Trophoblast cell (in vitro differentiated cells and primary cell): ENCODE measurements around the gene TESK2.
"Not testable (repeated sequence)": the region's sequence is repeated elsewhere in the genome, so short reads cannot be mapped to it uniquely, and the experiment has no call there.

Experiments
- DNase-seq, 2 donors: peaks; one replicate each; pipeline ENCODE4 v3.0.0-alpha.2; 2016
- H2AFZ ChIP-seq: 2 replicates; pipeline ENCODE4 v1.6.1; 2013; ENCODE audit warnings: low read length, moderate library complexity, mild to moderate bottlenecking; ENCODE audit not compliant: insufficient read depth, poor library complexity
- H2AK5ac ChIP-seq: 2 replicates; pipeline ENCODE4 v1.6.1; 2013; ENCODE audit warnings: mild to moderate bottlenecking, low read length
- H2BK120ac ChIP-seq: 2 replicates; pipeline ENCODE4 v1.6.1; 2013; ENCODE audit warnings: low read length, mild to moderate bottlenecking, moderate library complexity; ENCODE audit not compliant: insufficient read depth, poor library complexity
- H2BK12ac ChIP-seq: 2 replicates; pipeline ENCODE4 v1.6.1; 2013; ENCODE audit warnings: mild to moderate bottlenecking, low read length, moderate library complexity
- H2BK5ac ChIP-seq: 2 replicates; pipeline ENCODE4 v1.6.1; 2013; ENCODE audit warnings: low read length, low read depth, moderate library complexity, mild to moderate bottlenecking; ENCODE audit not compliant: poor library complexity
- H3K14ac ChIP-seq: 2 replicates; pipeline ENCODE4 v1.6.1; 2013; ENCODE audit warnings: mild to moderate bottlenecking, low read length
- H3K18ac ChIP-seq: 2 replicates; pipeline ENCODE4 v1.6.1; 2013; ENCODE audit warnings: mild to moderate bottlenecking, low read length
- H3K23ac ChIP-seq: 2 replicates; pipeline ENCODE4 v1.6.1; 2013; ENCODE audit warnings: low read length
- H3K27ac ChIP-seq: 2 replicates; pipeline ENCODE4 v1.5.1; 2013; ENCODE audit warnings: low read depth, mild to moderate bottlenecking, inconsistent platforms, low read length, moderate library complexity
- H3K27me3 ChIP-seq: 2 replicates; pipeline ENCODE4 v1.6.1; 2013; ENCODE audit warnings: inconsistent platforms, mild to moderate bottlenecking, low read length, moderate library complexity; ENCODE audit not compliant: insufficient read depth
- H3K36me3 ChIP-seq, 2 experiments: 1 replicate in 1 of 2; 2 replicates in 1 of 2; pipeline ENCODE4 v1.6.1; 2013; ENCODE audit warnings: low read length in 2 of 2, mild to moderate bottlenecking in 2 of 2, moderate library complexity in 1 of 2; ENCODE audit not compliant: insufficient read depth in 2 of 2, control insufficient read depth in 1 of 2
- H3K4ac ChIP-seq: 2 replicates; pipeline ENCODE4 v1.6.1; 2013; ENCODE audit warnings: low read depth, mild to moderate bottlenecking, low read length, moderate library complexity
- H3K4me1 ChIP-seq, 2 experiments: 1 replicate in 1 of 2; 2 replicates in 1 of 2; pipeline ENCODE4 v1.6.1; 2013; ENCODE audit warnings: low read length in 2 of 2, mild to moderate bottlenecking in 2 of 2, moderate library complexity in 1 of 2; ENCODE audit not compliant: insufficient read depth in 2 of 2, control insufficient read depth in 1 of 2
- H3K4me2 ChIP-seq: 2 replicates; pipeline ENCODE4 v1.6.1; 2013; ENCODE audit warnings: inconsistent platforms, mild to moderate bottlenecking, low read length, moderate library complexity
- H3K4me3 ChIP-seq: 2 replicates; pipeline ENCODE4 v1.5.1; 2013; ENCODE audit warnings: mild to moderate bottlenecking, low read depth, low read length, inconsistent platforms
- H3K79me1 ChIP-seq: one replicate; pipeline ENCODE4 v1.6.1; 2013; ENCODE audit warnings: low read length
- H3K79me2 ChIP-seq: 2 replicates; pipeline ENCODE4 v1.6.1; 2013; ENCODE audit warnings: low read length, mild to moderate bottlenecking; ENCODE audit not compliant: control insufficient read depth, insufficient read depth, poor library complexity
- H3K9ac ChIP-seq: 2 replicates; pipeline ENCODE4 v1.6.1; 2013; ENCODE audit warnings: mild to moderate bottlenecking, low read length
- H3K9me3 ChIP-seq: 2 replicates; pipeline ENCODE4 v1.6.1; 2013; ENCODE audit warnings: low read depth, mild to moderate bottlenecking, control low read depth, inconsistent platforms, low read length; ENCODE audit not compliant: insufficient read depth
- H4K12ac ChIP-seq: 2 replicates; pipeline ENCODE4 v1.6.1; 2013; ENCODE audit warnings: low read depth, mild to moderate bottlenecking, low read length, moderate library complexity
- H4K8ac ChIP-seq: 2 replicates; pipeline ENCODE4 v1.6.1; 2013; ENCODE audit warnings: low read depth, mild to moderate bottlenecking, low read length, moderate library complexity
- H4K91ac ChIP-seq: one replicate; pipeline ENCODE4 v1.6.1; 2013; ENCODE audit warnings: low read depth, mild to moderate bottlenecking, low read length, moderate library complexity
- WGBS: extraction: QIAGEN DNeasy Blood & Tissue Kit; methylation state at CpG from one replicate; pipeline ENCODE4 v1.1.7; 2013; ENCODE audit warnings: missing lambda C conversion rate; ENCODE audit not compliant: insufficient read length, insufficient coverage; ENCODE audit errors: extremely low coverage; 5-methylcytosine and 5-hydroxymethylcytosine counted together

The TESK2 gene

DNA sequence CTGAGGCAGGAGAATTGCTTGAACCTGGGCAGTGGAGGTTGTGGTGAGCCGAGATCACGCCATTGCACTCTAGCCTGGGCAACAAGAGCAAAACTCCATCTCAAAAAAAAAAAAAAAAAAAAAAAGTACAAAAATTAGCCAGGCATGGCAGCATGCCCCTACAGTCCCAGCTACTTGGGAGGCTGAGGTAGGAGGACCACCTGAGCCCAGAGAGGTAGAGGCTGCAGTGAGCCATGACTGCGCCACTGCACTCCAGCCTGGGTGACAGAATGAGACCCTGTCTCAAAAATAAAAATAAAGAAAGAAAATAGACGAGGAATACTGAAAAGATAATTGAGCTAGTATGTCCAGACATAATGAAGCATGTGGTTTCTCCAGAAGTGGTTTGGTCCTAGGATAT lies 27.4 kb upstream of the TESK2 start:
- not testable (repeated sequence) for H3K4me3 ChIP-seq, H3K27ac ChIP-seq, H3K4ac ChIP-seq, H2BK5ac ChIP-seq, H3K27me3 ChIP-seq, H3K9ac ChIP-seq, H2BK120ac ChIP-seq, H2BK12ac ChIP-seq, H3K23ac ChIP-seq, H3K9me3 ChIP-seq, H3K14ac ChIP-seq, DNase-seq, H3K18ac ChIP-seq, H2AFZ ChIP-seq, H4K8ac ChIP-seq, H4K91ac ChIP-seq, H3K4me2 ChIP-seq, H2AK5ac ChIP-seq, H4K12ac ChIP-seq
- H3K79me2 ChIP-seq = peaks cover 20% of the 10 kb centered on the region
- H3K4me1 ChIP-seq = peaks cover 0 to 12% of the 10 kb centered on the region in 2 experiments
- H3K79me1 ChIP-seq = peaks cover 15% of the 10 kb centered on the region
- no CpG with 5 or more reads among the region's 4 CpGs for WGBS
- H3K36me3 ChIP-seq = peaks cover 19 to 39% of the 10 kb centered on the region in 2 experiments

DNA sequence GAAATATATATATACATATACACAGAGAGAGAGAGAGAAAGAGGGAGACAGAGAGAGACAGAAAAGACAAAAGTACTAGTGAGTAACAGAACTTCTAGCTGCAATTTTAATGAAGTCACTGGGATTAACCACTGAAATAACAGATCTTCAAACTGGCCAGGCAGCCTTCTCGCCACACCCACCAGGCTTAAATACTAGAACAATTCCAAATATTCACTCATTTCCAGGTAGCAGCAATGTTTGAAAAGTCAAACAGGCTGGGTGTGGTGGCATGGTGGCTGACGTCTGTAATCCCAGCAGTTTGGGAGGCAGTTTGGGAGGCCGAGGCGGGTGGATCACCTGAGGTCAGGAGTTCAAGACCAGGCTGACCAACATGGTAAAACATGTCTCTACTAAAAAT lies 25.5 kb upstream of the TESK2 start:
- peaks cover 25 to 51% of the 10 kb centered on the region in 2 experiments for H3K36me3 ChIP-seq
- H4K12ac ChIP-seq = no peak overlapping the region
- no peaks in the 10 kb centered on the region for H3K27me3 ChIP-seq
- H3K79me1 ChIP-seq = peaks cover 5% of the 10 kb centered on the region
- no peak overlapping the region for H2BK120ac ChIP-seq
- H3K79me2 ChIP-seq = peaks cover 15% of the 10 kb centered on the region
- H3K27ac ChIP-seq = peak overlapping the region; percentile 19
- H2AFZ ChIP-seq = no peak overlapping the region
- H3K18ac ChIP-seq = no peak overlapping the region
- no peak overlapping the region for H3K23ac ChIP-seq
- no peak overlapping the region for H3K14ac ChIP-seq
- H3K4me3 ChIP-seq = no peak overlapping the region
- DNase-seq = peak; percentile 85 to 93
- H3K4me2 ChIP-seq = no peak overlapping the region
- no peak overlapping the region for H2AK5ac ChIP-seq
- no peaks in the 10 kb centered on the region for H3K9me3 ChIP-seq
- no CpG with 5 or more reads among the region's 4 CpGs for WGBS
- H3K4me1 ChIP-seq = peaks cover 0 to 4% of the 10 kb centered on the region in 2 experiments
- no peak overlapping the region for H2BK5ac ChIP-seq
- no peak overlapping the region for H4K8ac ChIP-seq
- H3K9ac ChIP-seq = no peak overlapping the region
- no peak overlapping the region for H4K91ac ChIP-seq
- no peak overlapping the region for H3K4ac ChIP-seq
- H2BK12ac ChIP-seq = no peak overlapping the region

DNA sequence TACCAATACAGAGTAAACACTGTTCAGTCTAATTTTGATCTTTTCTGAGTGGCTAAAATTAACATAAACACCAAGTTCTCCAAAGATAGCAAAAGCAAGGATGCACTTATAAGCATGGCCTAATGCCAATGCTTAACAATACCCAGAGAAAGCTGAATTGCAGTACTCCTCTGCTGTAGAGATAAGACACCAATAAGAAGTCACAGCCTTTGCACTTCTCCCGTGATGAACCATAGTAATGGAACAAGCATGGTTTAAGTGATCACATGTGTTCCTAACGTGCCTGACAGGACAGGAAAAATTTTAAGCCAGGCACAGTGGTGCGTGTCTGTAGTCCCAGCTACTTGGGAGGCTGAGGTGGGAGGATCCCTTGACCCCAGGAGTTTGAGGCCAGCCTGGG lies 25.1 kb upstream of the TESK2 start:
- no peak overlapping the region for H2AK5ac ChIP-seq

DNA sequence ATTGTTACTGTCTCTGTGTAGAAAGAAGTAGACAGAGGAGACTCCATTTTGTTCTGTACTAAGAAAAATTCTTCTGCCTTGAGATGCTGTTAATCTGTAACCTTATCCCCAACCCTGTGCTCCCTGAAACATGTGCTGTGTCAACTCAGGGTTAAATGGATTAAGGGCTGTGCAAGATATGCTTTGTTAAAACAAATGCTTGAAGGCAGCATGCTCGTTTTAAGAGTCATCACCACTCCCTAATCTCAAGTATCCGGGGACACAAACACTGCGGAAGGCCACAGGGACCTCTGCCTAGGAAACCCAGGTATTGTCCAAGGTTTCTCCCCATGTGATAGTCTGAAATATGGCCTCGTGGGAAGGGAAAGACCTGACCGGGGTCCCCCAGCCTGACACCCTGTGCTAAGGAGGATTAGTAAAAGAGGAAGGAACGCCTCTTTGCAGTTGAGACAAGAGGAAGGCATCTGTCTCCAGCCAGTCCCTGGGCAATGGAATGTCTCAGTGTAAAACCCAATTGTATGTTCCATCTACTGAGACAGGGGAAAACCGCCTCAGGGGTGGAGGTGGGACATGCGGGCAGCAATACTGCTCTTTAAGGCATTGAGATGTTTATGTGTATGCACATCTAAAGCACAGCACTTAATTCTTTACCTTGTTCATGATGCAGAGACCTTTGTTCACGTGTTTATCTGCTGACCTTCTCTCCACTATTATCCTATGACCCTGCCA lies 22.7 kb upstream of the TESK2 start:
- H2BK120ac ChIP-seq, H4K12ac ChIP-seq, H3K27ac ChIP-seq, H4K91ac ChIP-seq, H4K8ac ChIP-seq, H3K9ac ChIP-seq, H2BK12ac ChIP-seq, H3K4me3 ChIP-seq, H3K9me3 ChIP-seq, H2AFZ ChIP-seq, H3K79me2 ChIP-seq, H3K4me2 ChIP-seq, H3K79me1 ChIP-seq, H3K23ac ChIP-seq, H3K27me3 ChIP-seq, H3K4me1 ChIP-seq, H3K4ac ChIP-seq, H3K18ac ChIP-seq, H3K14ac ChIP-seq, H2AK5ac ChIP-seq, H2BK5ac ChIP-seq: not testable (repeated sequence)
- DNase-seq = peak; percentile 93 to 96
- no CpG with 5 or more reads among the region's 9 CpGs for WGBS
- H3K36me3 ChIP-seq = peaks cover 44 to 75% of the 10 kb centered on the region in 2 experiments

More for the DNA sequence above, 25.1 kb upstream of the TESK2 start:
- Histone ChIP-seq H3K23ac (no peak overlapping the region), H2BK120ac (no peak overlapping the region), H3K36me3 (peaks cover 27 to 55% of the 10 kb centered on the region in 2 experiments), H3K4me1 (peaks cover 0 to 4% of the 10 kb centered on the region in 2 experiments), H4K12ac (no peak overlapping the region), H3K4me3 (no peak overlapping the region), H4K8ac (no peak overlapping the region), H3K27me3 (no peaks in the 10 kb centered on the region), H2BK12ac (no peak overlapping the region), H2AFZ (no peak overlapping the region), H4K91ac (no peak overlapping the region), H3K79me1 (peaks cover 1% of the 10 kb centered on the region), H3K27ac (no peak overlapping the region), H3K18ac (no peak overlapping the region), H2BK5ac (no peak overlapping the region), H3K9me3 (no peaks in the 10 kb centered on the region), H3K4me2 (no peak overlapping the region), H3K14ac (no peak overlapping the region), H3K4ac (no peak overlapping the region), H3K9ac (no peak overlapping the region), H3K79me2 (peaks cover 11% of the 10 kb centered on the region)
- no peak for DNase-seq
- WGBS = no CpG with 5 or more reads among the region's 3 CpGs
